Sigmoid colon (tissue), 4 donors: ENCODE measurements around the gene ADARB1.

Experiments used
- POLR2A ChIP-seq, 2 donors: fragments of 450-650 bp; IDR thresholded peaks; one replicate each; pipeline ENCODE4 v1.6.1; 2016; ENCODE audit warnings: antibody characterized with exemption in 2 of 2, mild to moderate bottlenecking in 2 of 2, moderate library complexity in 2 of 2
- POLR2AphosphoS5 ChIP-seq, 4 donors: sonication (generic); formaldehyde crosslinking; IDR thresholded peaks; one replicate each; pipeline ENCODE4 v1.6.1; 2017; ENCODE audit warnings: antibody characterized with exemption in 4 of 4
- TF ChIP-seq, protein P1 (sequence below), 4 experiments: fragments of 450-650 bp in 3 of 4; fragments of 200-600 bp in 1 of 4; IDR thresholded peaks; one replicate each; pipeline ENCODE4 v1.5.1; 2016 to 2019; ENCODE audit warnings: antibody characterized with exemption in 4 of 4, mild to moderate bottlenecking in 3 of 4, moderate library complexity in 2 of 4

DNA sequence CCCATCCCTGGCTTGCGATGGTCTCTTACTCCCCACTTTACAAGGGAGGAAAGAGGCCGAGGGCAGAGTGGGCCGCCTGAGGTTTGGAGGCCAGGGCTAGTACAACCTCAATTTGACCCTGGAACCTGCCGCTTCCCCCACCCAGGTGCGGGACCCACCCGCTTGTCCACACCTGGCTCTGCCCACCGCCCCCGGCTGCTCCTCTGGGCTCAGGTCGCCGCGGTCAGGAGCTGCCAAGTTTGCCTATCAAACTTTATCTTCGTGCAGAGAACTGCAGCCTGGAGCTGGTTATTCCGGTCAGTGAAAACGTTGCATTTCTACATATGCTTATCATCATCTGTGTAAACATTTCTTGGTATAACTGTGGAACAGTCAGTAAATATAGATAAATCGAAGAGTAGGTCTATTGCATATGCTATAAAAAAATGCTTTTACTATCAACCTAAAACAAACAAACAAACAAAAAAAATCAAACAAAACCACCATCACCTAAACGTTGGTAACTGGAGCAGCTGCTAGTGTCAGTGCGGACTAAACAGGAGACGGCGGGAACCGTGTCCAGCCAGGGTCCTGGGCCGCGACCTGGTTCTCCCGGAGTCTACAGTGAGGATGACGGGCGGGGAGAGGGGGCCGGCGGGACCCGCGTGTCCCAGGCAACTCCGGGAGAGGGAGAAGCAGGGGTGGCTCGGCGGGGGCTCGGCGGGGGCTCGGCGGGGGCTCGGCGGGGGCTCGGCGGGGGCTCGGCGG, 906 bp upstream of the ADARB1 start:
- TF ChIP-seq, protein P1, sequence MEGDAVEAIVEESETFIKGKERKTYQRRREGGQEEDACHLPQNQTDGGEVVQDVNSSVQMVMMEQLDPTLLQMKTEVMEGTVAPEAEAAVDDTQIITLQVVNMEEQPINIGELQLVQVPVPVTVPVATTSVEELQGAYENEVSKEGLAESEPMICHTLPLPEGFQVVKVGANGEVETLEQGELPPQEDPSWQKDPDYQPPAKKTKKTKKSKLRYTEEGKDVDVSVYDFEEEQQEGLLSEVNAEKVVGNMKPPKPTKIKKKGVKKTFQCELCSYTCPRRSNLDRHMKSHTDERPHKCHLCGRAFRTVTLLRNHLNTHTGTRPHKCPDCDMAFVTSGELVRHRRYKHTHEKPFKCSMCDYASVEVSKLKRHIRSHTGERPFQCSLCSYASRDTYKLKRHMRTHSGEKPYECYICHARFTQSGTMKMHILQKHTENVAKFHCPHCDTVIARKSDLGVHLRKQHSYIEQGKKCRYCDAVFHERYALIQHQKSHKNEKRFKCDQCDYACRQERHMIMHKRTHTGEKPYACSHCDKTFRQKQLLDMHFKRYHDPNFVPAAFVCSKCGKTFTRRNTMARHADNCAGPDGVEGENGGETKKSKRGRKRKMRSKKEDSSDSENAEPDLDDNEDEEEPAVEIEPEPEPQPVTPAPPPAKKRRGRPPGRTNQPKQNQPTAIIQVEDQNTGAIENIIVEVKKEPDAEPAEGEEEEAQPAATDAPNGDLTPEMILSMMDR (IDR thresholded peaks at IDR 0.05), result no peak
- TF ChIP-seq POLR2A (IDR thresholded peaks at IDR 0.05) (no peak), POLR2AphosphoS5 (IDR thresholded peaks at IDR 0.05) (peak in 1 of 4 donors; percentile 34)
